Endodermal cell (in vitro differentiated cells): ENCODE data around the gene TLCD3A. TPM values are rescaled to one million over a fixed set of nuclear protein-coding genes. Genes with fewer than 3 reads are reported as not detected.
A peak's percentile ranks its signal among the peaks of the same experiment; 100 is the strongest.

Source experiments
- DNase-seq: peaks from one replicate; pipeline ENCODE4 v3.0.0-alpha.2; 2017
- H3K27ac ChIP-seq: 2 replicates; pipeline ENCODE4 v1.5.1; 2013; ENCODE audit warnings: mild to moderate bottlenecking, low read depth, low read length, moderate library complexity
- H3K27me3 ChIP-seq: 2 replicates; pipeline ENCODE4 v1.6.1; 2013; ENCODE audit warnings: mild to moderate bottlenecking, low read length, moderate library complexity; ENCODE audit not compliant: insufficient read depth, control insufficient read depth, poor library complexity, severe bottlenecking
- H3K36me3 ChIP-seq: 2 replicates; pipeline ENCODE4 v1.7.0; 2013; ENCODE audit warnings: mild to moderate bottlenecking, low read length, moderate library complexity; ENCODE audit not compliant: control insufficient read depth, insufficient read depth
- H3K4me1 ChIP-seq: one replicate; pipeline ENCODE4 v1.7.0; 2013; ENCODE audit warnings: low read length; ENCODE audit not compliant: control insufficient read depth, insufficient read depth
- H3K4me3 ChIP-seq: 2 replicates; pipeline ENCODE4 v1.5.1; 2013; ENCODE audit warnings: mild to moderate bottlenecking, low read length, moderate library complexity
- H3K9ac ChIP-seq: 2 replicates; pipeline ENCODE4 v1.6.1; 2013; ENCODE audit warnings: mild to moderate bottlenecking, low read length, moderate library complexity; ENCODE audit not compliant: poor library complexity, severe bottlenecking; ENCODE audit errors: extremely low read depth
- H3K9me3 ChIP-seq: 2 replicates; pipeline ENCODE4 v1.6.1; 2013; ENCODE audit warnings: mild to moderate bottlenecking, low read length, moderate library complexity; ENCODE audit not compliant: control insufficient read depth
- H3K27ac Mint-ChIP-seq: 2 replicates; pipeline ENCODE4 v1.8.0; 2020; ENCODE audit warnings: mixed read lengths
- H3K27me3 Mint-ChIP-seq: 2 replicates; pipeline ENCODE4 v1.8.0; 2021; ENCODE audit warnings: mild to moderate bottlenecking, mixed read lengths; ENCODE audit not compliant: insufficient read depth
- H3K36me3 Mint-ChIP-seq: 2 replicates; pipeline ENCODE4 v1.8.0; 2020; ENCODE audit warnings: low read depth, mixed read lengths
- H3K4me1 Mint-ChIP-seq: 2 replicates; pipeline ENCODE4 v1.8.0; 2020; ENCODE audit warnings: mixed read lengths
- H3K4me3 Mint-ChIP-seq: 2 replicates; pipeline ENCODE4 v1.8.0; 2020; ENCODE audit warnings: mild to moderate bottlenecking, moderate library complexity, mixed read lengths
- H3K9me3 Mint-ChIP-seq: 2 replicates; pipeline ENCODE4 v1.8.0; 2020; ENCODE audit warnings: mild to moderate bottlenecking, mixed read lengths
- WGBS, 2 experiments: methylation state at CpG; one replicate each; pipeline versions ENCODE4 v1.1.5 to v1.1.7; 2013; ENCODE audit warnings: missing lambda C conversion rate in 2 of 2, mixed read lengths in 1 of 2; ENCODE audit not compliant: insufficient coverage in 1 of 2, insufficient read length in 1 of 2; 5-methylcytosine and 5-hydroxymethylcytosine counted together
- total RNA-seq, 2 donors: library from RNA; stranded (reverse); fragmentation: NEBNext Ultra II Directional in 1 of 2; extraction: Animal tissue kit (Norgen Biotek cat#: 25700) in 1 of 2; gene quantifications; 2 replicates in 1 of 2; 3 replicates in 1 of 2; pipeline ENCODE4 v1.2.1, GENCODE V29; 2021
- TF ChIP-seq, protein P1 (sequence below): fragments of 200-600 bp; sonication (generic); conservative IDR thresholded peaks from 2 replicates; pipeline ENCODE4 v1.5.0; 2021; ENCODE audit warnings: antibody characterized with exemption, mild to moderate bottlenecking

The TLCD3A gene
- total RNA-seq, 2 donors from 2014 or later: 16.6 to 28.8 TPM

GRCh38 chr17:740240-741017, 8.0 kb downstream of the TLCD3A start:
- Histone ChIP-seq H3K27ac (no peak overlapping the region), H3K9ac (no peak overlapping the region), H3K4me3 (no peak overlapping the region), H3K27me3 (no peaks in the 10 kb centered on the region), H3K4me1 (no peaks in the 10 kb centered on the region), H3K9me3 (no peaks in the 10 kb centered on the region), H3K36me3 (peaks cover 73% of the 10 kb centered on the region)
- no peaks in the 10 kb centered on the region for H3K9me3 Mint-ChIP-seq
- H3K36me3 Mint-ChIP-seq: peaks cover 64% of the 10 kb centered on the region
- no peaks in the 10 kb centered on the region for H3K4me1 Mint-ChIP-seq
- TF ChIP-seq, protein P1, sequence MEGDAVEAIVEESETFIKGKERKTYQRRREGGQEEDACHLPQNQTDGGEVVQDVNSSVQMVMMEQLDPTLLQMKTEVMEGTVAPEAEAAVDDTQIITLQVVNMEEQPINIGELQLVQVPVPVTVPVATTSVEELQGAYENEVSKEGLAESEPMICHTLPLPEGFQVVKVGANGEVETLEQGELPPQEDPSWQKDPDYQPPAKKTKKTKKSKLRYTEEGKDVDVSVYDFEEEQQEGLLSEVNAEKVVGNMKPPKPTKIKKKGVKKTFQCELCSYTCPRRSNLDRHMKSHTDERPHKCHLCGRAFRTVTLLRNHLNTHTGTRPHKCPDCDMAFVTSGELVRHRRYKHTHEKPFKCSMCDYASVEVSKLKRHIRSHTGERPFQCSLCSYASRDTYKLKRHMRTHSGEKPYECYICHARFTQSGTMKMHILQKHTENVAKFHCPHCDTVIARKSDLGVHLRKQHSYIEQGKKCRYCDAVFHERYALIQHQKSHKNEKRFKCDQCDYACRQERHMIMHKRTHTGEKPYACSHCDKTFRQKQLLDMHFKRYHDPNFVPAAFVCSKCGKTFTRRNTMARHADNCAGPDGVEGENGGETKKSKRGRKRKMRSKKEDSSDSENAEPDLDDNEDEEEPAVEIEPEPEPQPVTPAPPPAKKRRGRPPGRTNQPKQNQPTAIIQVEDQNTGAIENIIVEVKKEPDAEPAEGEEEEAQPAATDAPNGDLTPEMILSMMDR: no peak
- H3K27me3 Mint-ChIP-seq: no peaks in the 10 kb centered on the region
- no peak for DNase-seq
- no peak overlapping the region for H3K4me3 Mint-ChIP-seq
- WGBS, 2 experiments: 93 to 96% methylated on average over 11 to 18 of the region's 18 CpGs
- H3K27ac Mint-ChIP-seq: no peak overlapping the region

GRCh38 chr17:742147-742793, 9.9 kb downstream of the TLCD3A start:
- Histone ChIP-seq H3K9me3 (no peaks in the 10 kb centered on the region), H3K36me3 (peaks cover 82% of the 10 kb centered on the region), H3K9ac (no peak overlapping the region), H3K4me1 (no peaks in the 10 kb centered on the region), H3K27ac (no peak overlapping the region), H3K4me3 (no peak overlapping the region), H3K27me3 (no peaks in the 10 kb centered on the region)
- Mint-ChIP-seq H3K4me1 (no peaks in the 10 kb centered on the region), H3K27me3 (no peaks in the 10 kb centered on the region), H3K4me3 (no peak overlapping the region), H3K9me3 (no peaks in the 10 kb centered on the region), H3K36me3 (peaks cover 73% of the 10 kb centered on the region), H3K27ac (no peak overlapping the region)
- TF ChIP-seq, protein P1: no peak
- peak; percentile 52 for DNase-seq
- 89 to 93% methylated on average over 5 to 11 of the region's 11 CpGs for WGBS, 2 experiments

DNA sequence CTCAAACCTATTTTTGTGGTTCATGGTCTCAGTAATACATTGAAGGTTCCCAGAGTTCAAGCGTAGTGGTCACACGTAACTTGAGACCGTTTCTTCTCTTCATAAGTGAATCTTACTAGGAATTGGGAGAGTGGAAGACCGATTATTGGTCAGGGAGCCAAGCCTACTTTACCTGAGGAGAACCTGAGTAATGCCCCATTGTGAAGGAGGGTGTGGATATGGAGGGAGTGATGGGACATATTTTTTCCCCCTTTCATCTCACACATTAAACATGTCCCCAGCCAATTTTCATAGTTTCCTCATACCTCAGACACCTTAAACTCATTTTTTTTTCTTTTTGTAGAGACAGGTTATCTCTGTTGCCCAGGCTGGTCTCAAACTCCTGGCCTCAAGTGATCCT, 10.7 kb downstream of the TLCD3A start:
- H3K27ac Mint-ChIP-seq: no peak overlapping the region
- H3K27me3 Mint-ChIP-seq: no peaks in the 10 kb centered on the region
- 97 to 100% methylated on average over 3 of the region's 4 CpGs for WGBS, 2 experiments
- peaks cover 79% of the 10 kb centered on the region for H3K36me3 Mint-ChIP-seq
- H3K4me3 Mint-ChIP-seq: no peak overlapping the region
- no peak for DNase-seq
- no peak overlapping the region for H3K27ac ChIP-seq
- TF ChIP-seq, protein P1: no peak
- no peaks in the 10 kb centered on the region for H3K27me3 ChIP-seq
- H3K4me1 Mint-ChIP-seq: no peaks in the 10 kb centered on the region
- H3K9me3 Mint-ChIP-seq: no peaks in the 10 kb centered on the region
- H3K36me3 ChIP-seq: peaks cover 82% of the 10 kb centered on the region
- H3K4me1 ChIP-seq: no peaks in the 10 kb centered on the region
- H3K9ac ChIP-seq: no peak overlapping the region
- no peak overlapping the region for H3K4me3 ChIP-seq
- H3K9me3 ChIP-seq: no peaks in the 10 kb centered on the region
